ENCODE results near the gene BTN1A1. TPM values are rescaled to one million over a fixed set of nuclear protein-coding genes. Genes with fewer than 3 reads are reported as not detected.

Gene BTN1A1
- total RNA-seq, 1 donor from 2014 or later: not detected

Other genes with a start within 250 kb of the BTN1A1 start
- gene BTN3A2, start 135.1 kb upstream of the BTN1A1 start, total RNA-seq: 22.7 and 24.3 TPM in 2 replicates
- 17.2 and 33.9 TPM in 2 replicates for gene BTN2A2, start 117.2 kb upstream of the BTN1A1 start, total RNA-seq
- 15.1 and 18.4 TPM in 2 replicates for gene BTN3A1, start 98.0 kb upstream of the BTN1A1 start, total RNA-seq
- 10.1 and 10.6 TPM in 2 replicates for gene BTN3A3, start 59.8 kb upstream of the BTN1A1 start, total RNA-seq
- 8.2 and 13.5 TPM in 2 replicates for gene BTN2A1, start 42.3 kb upstream of the BTN1A1 start, total RNA-seq
- 117 and 119 TPM in 2 replicates for gene HMGN4, start 38.1 kb downstream of the BTN1A1 start, total RNA-seq
- gene ABT1, start 96.7 kb downstream of the BTN1A1 start, total RNA-seq: 9.1 and 14.6 TPM in 2 replicates
- 12.9 and 22.2 TPM in 2 replicates for gene ZNF322, start 159.4 kb downstream of the BTN1A1 start, total RNA-seq

All from renal cortical epithelial cell (primary cell).